ENCODE data around the gene TP53AIP1. TPM values are rescaled to one million over a fixed set of nuclear protein-coding genes. Genes with fewer than 3 reads are reported as not detected.

The TP53AIP1 gene
- total RNA-seq, 1 experiment from 2014 or later, result not detected

DNA sequence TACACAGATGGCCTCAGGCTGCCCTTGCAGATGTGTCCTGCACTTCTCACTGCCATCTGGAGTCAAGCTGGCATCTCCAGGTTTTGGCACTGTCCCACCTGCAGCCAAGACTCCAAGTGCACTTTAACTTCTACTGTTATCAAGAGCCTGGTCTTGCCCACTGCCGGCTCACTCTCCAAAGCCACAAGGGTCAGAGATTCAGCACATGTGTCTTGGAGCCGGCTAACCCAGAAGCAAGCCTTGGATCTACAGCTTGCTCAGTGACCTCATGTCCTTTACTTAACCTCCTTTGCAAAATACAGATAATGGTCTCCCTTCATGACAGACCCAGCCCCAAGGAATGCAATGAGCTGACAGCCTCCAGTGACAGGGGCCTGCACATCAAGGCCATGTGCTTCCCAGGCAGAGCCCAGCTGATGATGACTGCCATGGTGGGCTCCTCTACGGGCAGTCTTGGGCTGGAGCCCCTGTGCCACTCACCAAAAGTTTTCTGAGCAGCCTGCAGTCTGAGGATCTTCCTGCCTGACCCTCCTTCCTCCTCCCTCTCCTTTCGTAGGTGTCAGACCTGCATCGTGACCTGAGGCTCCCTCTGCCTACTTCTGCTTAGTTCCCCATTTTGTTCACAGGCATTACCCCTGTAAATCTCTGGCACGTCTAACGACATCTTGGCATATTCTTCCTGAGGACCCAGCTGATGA lies 9.0 kb downstream of the TP53AIP1 start:
- 0 out of 7 replicates have a peak, but pooled peaks cover 0 to 3% (median 0%) of the 10 kb centered on the region in 3 experiments for H3K36me3 Mint-ChIP-seq (ENCODE audit: insufficient read depth in 1 of 3, low read depth in 3 of 3)
- H3K27me3 Mint-ChIP-seq (ENCODE audit: low read depth), result peaks cover 61% of the 10 kb centered on the region
- no CpG with 5 or more reads among the region's 7 CpGs for WGBS (ENCODE audit: extremely low coverage, insufficient read length, low lambda C conversion rate)

More for the DNA sequence above, 9.0 kb downstream of the TP53AIP1 start:
- H3K4me1 Mint-ChIP-seq, result peaks cover 29 to 39% of the 10 kb centered on the region in 2 experiments
- no peaks in the 10 kb centered on the region for H3K23me2 ChIP-seq (ENCODE audit: insufficient read length, low read depth, low read length, poor library complexity, severe bottlenecking)
- H2BK12ac ChIP-seq (ENCODE audit: insufficient read length, low read depth, low read length), result no peak overlapping the region
- H3K79me2 ChIP-seq (ENCODE audit: insufficient read depth, low read length), result no peaks in the 10 kb centered on the region
- H3K4me1 ChIP-seq (ENCODE audit: insufficient read depth, low read length), result no peaks in the 10 kb centered on the region; the same call in 1 of the 2 replicates
- H3K4ac ChIP-seq (ENCODE audit: low read depth, low read length), result no peak overlapping the region
- H3K23ac ChIP-seq (ENCODE audit: insufficient read length, low read depth, low read length), result no peak overlapping the region
- no peak for DNase-seq
- H2AK5ac ChIP-seq (ENCODE audit: insufficient read length, low read length), result no peak overlapping the region
- H3K14ac ChIP-seq (ENCODE audit: insufficient read depth, low read length), result no peak overlapping the region
- H4K5ac ChIP-seq (ENCODE audit: insufficient read length, low read depth, low read length), result no peak overlapping the region
- H3K4me2 ChIP-seq (ENCODE audit: insufficient read depth, insufficient read length, low read length), result no peak overlapping the region
- no peaks in the 10 kb centered on the region for H3K79me1 ChIP-seq (ENCODE audit: insufficient read depth, low read depth, low read length, poor library complexity, severe bottlenecking)
- H3K9ac ChIP-seq (ENCODE audit: extremely low read depth, insufficient read length, low read length), result no peak overlapping the region
- H4K20me1 ChIP-seq (ENCODE audit: control insufficient read depth, insufficient read depth, insufficient read length), result no peaks in the 10 kb centered on the region
- no peak overlapping the region for H3K27ac ChIP-seq (ENCODE audit: insufficient read length, low read depth, low read length)
- no peak overlapping the region for H4K8ac ChIP-seq (replicated peaks; ENCODE audit: insufficient read length, low read depth, low read length)
- H2BK5ac ChIP-seq (ENCODE audit: insufficient read length, low read length), result no peak overlapping the region
- H3K4me3 Mint-ChIP-seq, result no peak overlapping the region
- peaks cover 0 to 3% of the 10 kb centered on the region in 2 experiments; a peak in 2 of 5 replicates for H3K9me3 Mint-ChIP-seq
- no peak overlapping the region for H2BK20ac ChIP-seq (ENCODE audit: low read depth, low read length, poor library complexity, severe bottlenecking)
- H3K56ac ChIP-seq (ENCODE audit: insufficient read length, low read depth, low read length), result no peak overlapping the region
- no peak overlapping the region for H2BK15ac ChIP-seq (ENCODE audit: low read depth, low read length)
- no peak overlapping the region for H2AFZ ChIP-seq (ENCODE audit: low read length)
- no peak overlapping the region for H3K27ac Mint-ChIP-seq
- peaks cover 2% of the 10 kb centered on the region; the same call in 1 of the 2 replicates for H3K27me3 ChIP-seq (ENCODE audit: insufficient read depth, low read length)
- no peak overlapping the region for H3K18ac ChIP-seq (ENCODE audit: insufficient read length, low read depth, low read length)
- no peak overlapping the region for H2BK120ac ChIP-seq (ENCODE audit: low read depth, low read length, poor library complexity, severe bottlenecking)
- H3K9me3 ChIP-seq (ENCODE audit: control insufficient read depth, low read depth, low read length), result no peaks in the 10 kb centered on the region
- TF ChIP-seq, protein P1, sequence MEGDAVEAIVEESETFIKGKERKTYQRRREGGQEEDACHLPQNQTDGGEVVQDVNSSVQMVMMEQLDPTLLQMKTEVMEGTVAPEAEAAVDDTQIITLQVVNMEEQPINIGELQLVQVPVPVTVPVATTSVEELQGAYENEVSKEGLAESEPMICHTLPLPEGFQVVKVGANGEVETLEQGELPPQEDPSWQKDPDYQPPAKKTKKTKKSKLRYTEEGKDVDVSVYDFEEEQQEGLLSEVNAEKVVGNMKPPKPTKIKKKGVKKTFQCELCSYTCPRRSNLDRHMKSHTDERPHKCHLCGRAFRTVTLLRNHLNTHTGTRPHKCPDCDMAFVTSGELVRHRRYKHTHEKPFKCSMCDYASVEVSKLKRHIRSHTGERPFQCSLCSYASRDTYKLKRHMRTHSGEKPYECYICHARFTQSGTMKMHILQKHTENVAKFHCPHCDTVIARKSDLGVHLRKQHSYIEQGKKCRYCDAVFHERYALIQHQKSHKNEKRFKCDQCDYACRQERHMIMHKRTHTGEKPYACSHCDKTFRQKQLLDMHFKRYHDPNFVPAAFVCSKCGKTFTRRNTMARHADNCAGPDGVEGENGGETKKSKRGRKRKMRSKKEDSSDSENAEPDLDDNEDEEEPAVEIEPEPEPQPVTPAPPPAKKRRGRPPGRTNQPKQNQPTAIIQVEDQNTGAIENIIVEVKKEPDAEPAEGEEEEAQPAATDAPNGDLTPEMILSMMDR (conservative IDR thresholded peaks at IDR 0.05), result no peak
- H3T11ph ChIP-seq (ENCODE audit: low read length), result no peak overlapping the region
- H4K91ac ChIP-seq (ENCODE audit: insufficient read length, low read depth, low read length), result no peak overlapping the region
